Gastrocnemius medialis (tissue), 4 donors: ENCODE data around the gene MGST2. TPM values are rescaled to one million over a fixed set of nuclear protein-coding genes. Genes with fewer than 3 reads are reported as not detected.

ENCODE experiments used
- ATAC-seq, 2 donors: fragments of 150-250 bp; one replicate each; pipeline ENCODE4 v1.9.1; 2016
- DNase-seq, 2 donors: peaks; one replicate each; pipeline ENCODE4 v3.0.0-alpha.2; 2019
- H3K27ac ChIP-seq, 4 donors: fragments of 200-600 bp; sonication (generic); 1 replicate in 1 of 4; 2 replicates in 3 of 4; pipeline ENCODE4 v1.5.1; 2016 to 2018; ENCODE audit warnings: mild to moderate bottlenecking in 2 of 4, moderate library complexity in 1 of 4
- H3K27me3 ChIP-seq, 3 donors: fragments of 200-600 bp; sonication (generic) in 2 of 3; 1 replicate in 1 of 3; 2 replicates in 2 of 3; pipeline versions ENCODE4 v1.5.1 to v1.6.0; 2016 to 2019; ENCODE audit warnings: mild to moderate bottlenecking in 1 of 3, moderate library complexity in 1 of 3
- H3K36me3 ChIP-seq, 2 donors: fragments of 200-600 bp; sonication (generic) in 1 of 2; one replicate each; pipeline ENCODE4 v1.5.1; 2017 to 2018
- H3K4me1 ChIP-seq, 2 donors: fragments of 200-600 bp; sonication (generic) in 1 of 2; one replicate each; pipeline ENCODE4 v1.5.1; 2016 to 2017; ENCODE audit warnings: mild to moderate bottlenecking in 2 of 2
- H3K4me3 ChIP-seq, 4 donors: fragments of 200-600 bp; sonication (generic) in 3 of 4; 1 replicate in 1 of 4; 2 replicates in 3 of 4; pipeline ENCODE4 v1.5.1; 2016 to 2019; ENCODE audit warnings: mild to moderate bottlenecking in 2 of 4
- H3K9me3 ChIP-seq, 3 donors: fragments of 200-600 bp; sonication (generic) in 2 of 3; 1 replicate in 1 of 3; 2 replicates in 2 of 3; pipeline ENCODE4 v1.5.1; 2016 to 2019
- CTCF ChIP-seq, 5 experiments: fragments of 450-650 bp in 3 of 5; fragments of 200-600 bp in 2 of 5; sonication (generic) in 2 of 5; IDR thresholded peaks in 4 of 5; conservative IDR thresholded peaks in 1 of 5; 1 replicate in 4 of 5; 2 replicates in 1 of 5; pipeline ENCODE4 v1.5.1; 2016 to 2019; ENCODE audit warnings: antibody characterized with exemption in 5 of 5, mild to moderate bottlenecking in 3 of 5, moderate library complexity in 3 of 5
- POLR2A ChIP-seq, 2 donors: fragments of 450-650 bp; IDR thresholded peaks; one replicate each; pipeline ENCODE4 v1.6.1; 2017; ENCODE audit warnings: antibody characterized with exemption in 2 of 2, mild to moderate bottlenecking in 2 of 2, moderate library complexity in 2 of 2
- in situ Hi-C, 4 donors: fragments of 200-750 bp; cut with MboI; loops; one replicate each; pipeline versions ENCODE4 v1.15.0 to v1.8.0; 2017; ENCODE audit warnings: low sequenced_read_pairs in 4 of 4
- intact Hi-C: fragments of 100-400 bp; cut with DNase I; formaldehyde crosslinking; loops from one replicate; pipeline ENCODE4 v1.15.1; 2023; ENCODE audit warnings: low total_unique reads
- total RNA-seq, 4 donors: library from RNA; depleted of rRNA; stranded (reverse); fragments of >200 nt; gene quantifications; one replicate each; pipeline versions ENCODE4 v1.1.0 to v1.2.3, GENCODE V29; 2016

The MGST2 gene
- total RNA-seq, 4 donors from 2014 or later: 17.3 to 38.6 (median 30.9) TPM

- no peaks in the 10 kb centered on the region for H3K27me3 ChIP-seq
- no peak overlapping the region for H3K27ac ChIP-seq
- in situ Hi-C loops (no loop called here), intact Hi-C loops (no loop called here)
- DNase-seq: no peak
- H3K4me1 ChIP-seq: peaks cover 7 to 12% of the 10 kb centered on the region in 2 donors
- no peaks in the 10 kb centered on the region for H3K9me3 ChIP-seq
- no peak for ATAC-seq
- no peak for TF ChIP-seq CTCF (IDR thresholded peaks at IDR 0.05 in 4 of 5, conservative IDR thresholded peaks at IDR 0.05 in 1 of 5)
- TF ChIP-seq POLR2A (IDR thresholded peaks at IDR 0.05): no peak
- H3K36me3 ChIP-seq: peaks cover 0 to 23% of the 10 kb centered on the region in 2 donors
- H3K4me3 ChIP-seq: no peak overlapping the region
Observed at GRCh38 chr4:139676913-139677585, 11.4 kb downstream of the MGST2 start.

- Histone ChIP-seq H3K9me3 (no peaks in the 10 kb centered on the region), H3K4me1 (peaks cover 19 to 21% of the 10 kb centered on the region in 2 donors), H3K27ac (no peak overlapping the region), H3K36me3 (peaks cover 0 to 17% of the 10 kb centered on the region in 2 donors), H3K27me3 (no peaks in the 10 kb centered on the region), H3K4me3 (no peak overlapping the region)
- intact Hi-C loops (no loop called here), in situ Hi-C loops (no loop called here)
- DNase-seq (no peak), ATAC-seq (no peak)
- TF ChIP-seq CTCF (IDR thresholded peaks at IDR 0.05 in 4 of 5, conservative IDR thresholded peaks at IDR 0.05 in 1 of 5): no peak
- TF ChIP-seq POLR2A (IDR thresholded peaks at IDR 0.05): no peak
Observed at GRCh38 chr4:139682309-139682708, 16.7 kb downstream of the MGST2 start.

GRCh38 chr4:139682741-139683151, 17.1 kb downstream of the MGST2 start:
- in situ Hi-C loops (no loop called here), intact Hi-C loops (no loop called here)
- peaks cover 0 to 17% of the 10 kb centered on the region in 2 donors for H3K36me3 ChIP-seq
- DNase-seq (no peak), ATAC-seq (no peak)
- peaks cover 21 to 22% of the 10 kb centered on the region in 2 donors for H3K4me1 ChIP-seq
- H3K27me3 ChIP-seq: no peaks in the 10 kb centered on the region
- no peak for TF ChIP-seq POLR2A (IDR thresholded peaks at IDR 0.05)
- no peak for TF ChIP-seq CTCF (IDR thresholded peaks at IDR 0.05 in 4 of 5, conservative IDR thresholded peaks at IDR 0.05 in 1 of 5)
- no peak overlapping the region for H3K27ac ChIP-seq
- no peaks in the 10 kb centered on the region for H3K9me3 ChIP-seq
- H3K4me3 ChIP-seq: no peak overlapping the region

GRCh38 chr4:139684351-139684750, 18.7 kb downstream of the MGST2 start:
- TF ChIP-seq CTCF (IDR thresholded peaks at IDR 0.05 in 4 of 5, conservative IDR thresholded peaks at IDR 0.05 in 1 of 5): no peak
- intact Hi-C loops (no loop called here), in situ Hi-C loops (no loop called here)
- no peak overlapping the region for H3K27ac ChIP-seq
- no peaks in the 10 kb centered on the region for H3K9me3 ChIP-seq
- no peak for DNase-seq
- peaks cover 21 to 22% of the 10 kb centered on the region in 2 donors for H3K4me1 ChIP-seq
- peaks cover 0 to 7% of the 10 kb centered on the region in 2 donors for H3K36me3 ChIP-seq
- ATAC-seq: no peak
- H3K4me3 ChIP-seq: no peak overlapping the region
- no peaks in the 10 kb centered on the region for H3K27me3 ChIP-seq

GRCh38 chr4:139685180-139685579, 19.6 kb downstream of the MGST2 start:
- in situ Hi-C loops: no loop called here

More at GRCh38 chr4:139685180-139685579, 19.6 kb downstream of the MGST2 start:
- no peak for DNase-seq
- Histone ChIP-seq H3K4me3 (no peak overlapping the region), H3K36me3 (peaks cover 0 to 1% of the 10 kb centered on the region in 2 donors), H3K9me3 (no peaks in the 10 kb centered on the region), H3K27ac (no peak overlapping the region), H3K27me3 (no peaks in the 10 kb centered on the region), H3K4me1 (peaks cover 21 to 22% of the 10 kb centered on the region in 2 donors)
- intact Hi-C loops: no loop called here
- TF ChIP-seq POLR2A (IDR thresholded peaks at IDR 0.05) (no peak), CTCF (IDR thresholded peaks at IDR 0.05 in 4 of 5, conservative IDR thresholded peaks at IDR 0.05 in 1 of 5) (no peak)
- no peak for ATAC-seq
